HepG2 (cell line): Measurements from ENCODE around the gene NR1H3. TPM values are rescaled to one million over a fixed set of nuclear protein-coding genes. Genes with fewer than 3 reads are reported as not detected.

Experiments
- EP300 ChIP-seq, 3 experiments: sonication (generic) in 1 of 3; formaldehyde crosslinking in 1 of 3; IDR thresholded peaks; 2 replicates each; pipeline versions ENCODE4 v1.5.1 to v1.6.1; 2011 to 2020; ENCODE audit warnings: low read depth in 2 of 3, low read length in 2 of 3, borderline replicate concordance in 1 of 3, improper control_type of control experiment in 1 of 3, mild to moderate bottlenecking in 1 of 3, missing genetic modification reagents in 1 of 3, moderate library complexity in 1 of 3
- JUND ChIP-seq: sonication (generic); formaldehyde crosslinking; IDR thresholded peaks from 2 replicates; pipeline ENCODE4 v1.8.0; 2022; ENCODE audit warnings: mild to moderate bottlenecking, missing genetic modification reagents
- MAFG ChIP-seq: sonication (generic); formaldehyde crosslinking; IDR thresholded peaks from 2 replicates; pipeline ENCODE4 v1.5.1; 2020; ENCODE audit warnings: mild to moderate bottlenecking, missing genetic modification reagents
- ZMYM2 ChIP-seq: sonication (generic); formaldehyde crosslinking; IDR thresholded peaks from 2 replicates; pipeline ENCODE4 v1.8.0; 2022; ENCODE audit warnings: mild to moderate bottlenecking, missing genetic modification reagents
- ZNF232 ChIP-seq: sonication (generic); formaldehyde crosslinking; IDR thresholded peaks from 2 replicates; pipeline ENCODE4 v1.4.0; 2020; ENCODE audit warnings: missing genetic modification reagents, borderline replicate concordance
- ZNF7 ChIP-seq: IDR thresholded peaks from 2 replicates; pipeline ENCODE4 v1.6.1; 2016; ENCODE audit warnings: missing biosample characterization, missing genetic modification reagents
- polyA plus RNA-seq, 8 experiments: library from polyadenylated mRNA; depleted of rRNA in 3 of 8; stranded (reverse) in 7 of 8; unstranded in 1 of 8; fragments of >200 nt; fragmentation: Illumina TruSeq in 4 of 8; extraction: Trizol in 4 of 8; gene quantifications; 2 replicates each; pipeline versions ENCODE4 v1.2.1 to v1.2.3, GENCODE V29; 2011 to 2016; ENCODE audit warnings: low read depth in 4 of 8, missing spikeins in 1 of 8, mixed read lengths in 1 of 8; ENCODE audit not compliant: insufficient read depth in 1 of 8
- total RNA-seq, 5 experiments: library from RNA; depleted of rRNA; stranded (reverse); fragments of >200 nt; fragmentation: Illumina TruSeq; extraction: Trizol; gene quantifications; 2 replicates each; pipeline ENCODE4 v1.2.3, GENCODE V29; 2016; ENCODE audit warnings: low read depth in 1 of 5
- TF ChIP-seq, protein P1 (sequence below): IDR thresholded peaks from 2 replicates; pipeline ENCODE4 v1.4.0; 2020; ENCODE audit warnings: mild to moderate bottlenecking, missing genetic modification reagents
- TF ChIP-seq, protein P2 (sequence below): sonication (generic); formaldehyde crosslinking; IDR thresholded peaks from 2 replicates; pipeline ENCODE4 v1.8.0; 2022; ENCODE audit warnings: missing genetic modification reagents, mild to moderate bottlenecking, moderate library complexity, borderline replicate concordance

Gene NR1H3
- total and polyA plus RNA-seq, 2 of the 13 experiments (the other 11 are each of a cell fraction or from before 2014, with no cell fraction given): 41.8 to 102 TPM

DNA sequence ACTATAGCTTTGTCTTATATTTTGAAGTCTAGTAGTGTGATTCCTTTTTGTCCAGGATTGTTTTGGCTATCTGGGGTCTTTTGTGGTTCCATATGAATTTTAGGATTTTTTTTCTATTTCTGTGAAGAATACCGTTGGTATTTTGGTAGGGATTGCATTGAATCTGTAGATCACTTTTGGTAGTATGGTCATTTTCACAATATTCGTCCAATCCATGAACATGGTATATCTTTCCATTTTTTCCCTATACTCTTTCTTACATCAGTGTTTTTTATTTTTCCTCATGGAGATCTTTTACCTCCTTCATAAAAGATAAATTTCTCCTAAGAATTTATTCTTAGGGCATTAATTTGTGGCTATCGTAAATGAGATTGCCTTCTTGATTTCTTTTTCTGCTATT lies 41.3 kb downstream of the NR1H3 start (continued):
- TF ChIP-seq EP300 (IDR thresholded peaks at IDR 0.05; ENCODE audit: low read depth in 2 of 2, low read length in 2 of 2) (no peak), EP300 (CRISPR knock-in tag; IDR thresholded peaks at IDR 0.05; ENCODE audit: borderline replicate concordance) (no peak), MAFG (CRISPR knock-in tag) (no peak), JUND (CRISPR knock-in tag) (no peak), ZMYM2 (CRISPR knock-in tag) (no peak), ZNF7 (CRISPR knock-in tag) (no peak), ZNF232 (CRISPR knock-in tag) (no peak)
- TF ChIP-seq, protein P1, sequence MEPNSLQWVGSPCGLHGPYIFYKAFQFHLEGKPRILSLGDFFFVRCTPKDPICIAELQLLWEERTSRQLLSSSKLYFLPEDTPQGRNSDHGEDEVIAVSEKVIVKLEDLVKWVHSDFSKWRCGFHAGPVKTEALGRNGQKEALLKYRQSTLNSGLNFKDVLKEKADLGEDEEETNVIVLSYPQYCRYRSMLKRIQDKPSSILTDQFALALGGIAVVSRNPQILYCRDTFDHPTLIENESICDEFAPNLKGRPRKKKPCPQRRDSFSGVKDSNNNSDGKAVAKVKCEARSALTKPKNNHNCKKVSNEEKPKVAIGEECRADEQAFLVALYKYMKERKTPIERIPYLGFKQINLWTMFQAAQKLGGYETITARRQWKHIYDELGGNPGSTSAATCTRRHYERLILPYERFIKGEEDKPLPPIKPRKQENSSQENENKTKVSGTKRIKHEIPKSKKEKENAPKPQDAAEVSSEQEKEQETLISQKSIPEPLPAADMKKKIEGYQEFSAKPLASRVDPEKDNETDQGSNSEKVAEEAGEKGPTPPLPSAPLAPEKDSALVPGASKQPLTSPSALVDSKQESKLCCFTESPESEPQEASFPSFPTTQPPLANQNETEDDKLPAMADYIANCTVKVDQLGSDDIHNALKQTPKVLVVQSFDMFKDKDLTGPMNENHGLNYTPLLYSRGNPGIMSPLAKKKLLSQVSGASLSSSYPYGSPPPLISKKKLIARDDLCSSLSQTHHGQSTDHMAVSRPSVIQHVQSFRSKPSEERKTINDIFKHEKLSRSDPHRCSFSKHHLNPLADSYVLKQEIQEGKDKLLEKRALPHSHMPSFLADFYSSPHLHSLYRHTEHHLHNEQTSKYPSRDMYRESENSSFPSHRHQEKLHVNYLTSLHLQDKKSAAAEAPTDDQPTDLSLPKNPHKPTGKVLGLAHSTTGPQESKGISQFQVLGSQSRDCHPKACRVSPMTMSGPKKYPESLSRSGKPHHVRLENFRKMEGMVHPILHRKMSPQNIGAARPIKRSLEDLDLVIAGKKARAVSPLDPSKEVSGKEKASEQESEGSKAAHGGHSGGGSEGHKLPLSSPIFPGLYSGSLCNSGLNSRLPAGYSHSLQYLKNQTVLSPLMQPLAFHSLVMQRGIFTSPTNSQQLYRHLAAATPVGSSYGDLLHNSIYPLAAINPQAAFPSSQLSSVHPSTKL (CRISPR knock-in tag): no peak
- TF ChIP-seq, protein P2, sequence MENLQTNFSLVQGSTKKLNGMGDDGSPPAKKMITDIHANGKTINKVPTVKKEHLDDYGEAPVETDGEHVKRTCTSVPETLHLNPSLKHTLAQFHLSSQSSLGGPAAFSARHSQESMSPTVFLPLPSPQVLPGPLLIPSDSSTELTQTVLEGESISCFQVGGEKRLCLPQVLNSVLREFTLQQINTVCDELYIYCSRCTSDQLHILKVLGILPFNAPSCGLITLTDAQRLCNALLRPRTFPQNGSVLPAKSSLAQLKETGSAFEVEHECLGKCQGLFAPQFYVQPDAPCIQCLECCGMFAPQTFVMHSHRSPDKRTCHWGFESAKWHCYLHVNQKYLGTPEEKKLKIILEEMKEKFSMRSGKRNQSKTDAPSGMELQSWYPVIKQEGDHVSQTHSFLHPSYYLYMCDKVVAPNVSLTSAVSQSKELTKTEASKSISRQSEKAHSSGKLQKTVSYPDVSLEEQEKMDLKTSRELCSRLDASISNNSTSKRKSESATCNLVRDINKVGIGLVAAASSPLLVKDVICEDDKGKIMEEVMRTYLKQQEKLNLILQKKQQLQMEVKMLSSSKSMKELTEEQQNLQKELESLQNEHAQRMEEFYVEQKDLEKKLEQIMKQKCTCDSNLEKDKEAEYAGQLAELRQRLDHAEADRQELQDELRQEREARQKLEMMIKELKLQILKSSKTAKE: no peak
- TF ChIP-seq, all 625 proteins: peak for 0
